Measurements from ENCODE around the gene HMCES.
A peak's percentile ranks its signal among the peaks of the same experiment; 100 is the strongest.

Gene HMCES, protein sequence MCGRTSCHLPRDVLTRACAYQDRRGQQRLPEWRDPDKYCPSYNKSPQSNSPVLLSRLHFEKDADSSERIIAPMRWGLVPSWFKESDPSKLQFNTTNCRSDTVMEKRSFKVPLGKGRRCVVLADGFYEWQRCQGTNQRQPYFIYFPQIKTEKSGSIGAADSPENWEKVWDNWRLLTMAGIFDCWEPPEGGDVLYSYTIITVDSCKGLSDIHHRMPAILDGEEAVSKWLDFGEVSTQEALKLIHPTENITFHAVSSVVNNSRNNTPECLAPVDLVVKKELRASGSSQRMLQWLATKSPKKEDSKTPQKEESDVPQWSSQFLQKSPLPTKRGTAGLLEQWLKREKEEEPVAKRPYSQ

DNA sequence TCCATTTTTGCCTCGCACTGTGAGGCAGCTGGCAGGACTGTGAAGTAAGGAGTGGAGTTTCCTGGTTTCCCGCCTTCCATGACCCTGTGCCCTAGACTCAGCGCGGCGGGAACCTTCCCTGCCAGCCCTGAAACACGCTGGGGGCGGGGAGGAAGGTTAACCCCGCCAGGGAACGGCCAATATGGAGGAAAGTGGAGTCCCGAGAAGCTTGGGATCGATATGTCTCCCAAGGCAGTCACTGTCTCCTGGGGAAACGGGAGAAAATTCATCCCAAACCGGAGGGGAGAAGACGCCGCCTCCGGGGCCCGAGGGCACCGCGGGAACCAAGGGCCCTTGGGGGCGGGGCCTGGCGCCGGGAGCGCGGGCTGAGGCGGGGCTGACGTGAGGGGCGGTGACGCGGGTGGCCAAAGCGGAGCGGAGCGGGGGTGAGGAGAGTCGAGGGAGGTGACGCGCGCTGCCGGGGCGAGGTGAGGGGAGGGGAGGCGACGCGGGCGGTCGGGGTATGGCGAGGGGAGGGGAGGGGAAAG is at the start of gene HMCES:
Gene HMCES, plus strand, starts transcription at position 432 of the 527 bp plus-strand sequence. CDS start 863 bp downstream, outside the sequence.
- peak; percentile 87 to 91 (median 88) for DNase-seq (ENCODE audit: low read depth in 3 of 3)

DNA sequence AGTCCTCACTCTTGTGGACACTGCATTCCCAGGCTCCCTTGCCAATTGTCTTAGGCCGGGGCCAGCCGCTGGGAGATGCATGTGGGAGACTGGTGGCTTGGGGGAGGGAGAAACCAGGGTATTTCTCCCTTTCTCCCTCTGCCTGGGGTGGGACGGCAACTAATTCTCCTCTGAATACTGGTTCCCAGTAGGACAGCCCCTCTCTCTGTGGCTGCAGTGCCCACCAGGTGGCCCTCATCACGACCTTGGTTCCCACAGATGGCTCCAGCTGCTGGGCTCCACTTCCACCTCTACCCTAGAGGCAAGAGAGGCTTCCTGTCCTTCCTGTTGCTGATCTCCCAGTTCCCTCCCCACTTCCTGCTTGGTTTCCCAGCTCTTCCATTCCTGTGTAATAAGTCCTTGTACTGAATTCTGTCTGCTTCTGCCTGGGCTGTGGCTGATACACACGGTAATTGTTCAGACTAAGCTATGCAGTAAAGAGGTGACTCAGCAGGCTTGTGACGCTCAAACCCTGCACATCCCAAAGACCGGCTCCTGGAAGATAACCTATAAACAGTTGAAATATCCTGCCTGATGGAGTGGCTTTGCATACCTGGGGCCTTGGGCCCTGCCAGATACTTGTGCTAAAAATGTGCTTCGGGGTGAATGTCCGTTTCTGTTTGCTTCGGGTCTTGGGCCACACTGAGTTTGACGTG is 49.6 kb upstream of the HMCES start:
- no peak for DNase-seq (ENCODE audit: low read depth in 3 of 3)

DNA sequence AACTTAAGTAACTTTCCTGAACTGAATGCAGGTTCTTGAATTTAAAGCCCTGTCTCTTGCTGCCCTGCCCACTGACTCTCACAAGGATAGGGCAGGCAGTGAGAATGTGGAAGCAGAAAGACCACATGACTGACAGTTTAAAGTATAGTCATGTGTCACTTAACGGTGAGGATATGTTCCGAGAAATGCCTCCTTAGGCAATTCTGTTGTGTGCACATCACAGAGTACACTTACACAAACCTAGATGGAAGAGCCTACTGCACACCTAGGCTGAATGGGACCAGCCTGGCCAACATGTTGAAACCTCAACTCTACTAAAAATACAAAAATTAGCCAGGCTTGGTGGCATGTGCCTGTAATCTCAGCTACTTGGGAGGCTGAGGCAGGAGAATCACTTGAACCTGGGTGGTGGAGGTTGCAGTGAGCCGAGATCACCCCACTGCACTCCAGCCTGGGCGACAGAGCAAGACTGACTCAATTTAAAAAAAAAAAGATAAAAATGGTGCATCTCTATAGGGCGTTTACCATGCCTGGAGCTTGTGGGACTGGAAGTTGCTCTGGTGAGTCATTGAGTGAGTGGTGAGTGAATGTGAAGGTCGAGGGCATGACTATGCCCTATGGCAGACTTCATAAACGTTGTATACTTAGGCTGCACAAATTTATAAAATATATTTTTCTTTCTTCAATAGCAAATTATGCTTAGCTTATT is 48.2 kb upstream of the HMCES start:
- DNase-seq (ENCODE audit: low read depth in 3 of 3): no peak

DNA sequence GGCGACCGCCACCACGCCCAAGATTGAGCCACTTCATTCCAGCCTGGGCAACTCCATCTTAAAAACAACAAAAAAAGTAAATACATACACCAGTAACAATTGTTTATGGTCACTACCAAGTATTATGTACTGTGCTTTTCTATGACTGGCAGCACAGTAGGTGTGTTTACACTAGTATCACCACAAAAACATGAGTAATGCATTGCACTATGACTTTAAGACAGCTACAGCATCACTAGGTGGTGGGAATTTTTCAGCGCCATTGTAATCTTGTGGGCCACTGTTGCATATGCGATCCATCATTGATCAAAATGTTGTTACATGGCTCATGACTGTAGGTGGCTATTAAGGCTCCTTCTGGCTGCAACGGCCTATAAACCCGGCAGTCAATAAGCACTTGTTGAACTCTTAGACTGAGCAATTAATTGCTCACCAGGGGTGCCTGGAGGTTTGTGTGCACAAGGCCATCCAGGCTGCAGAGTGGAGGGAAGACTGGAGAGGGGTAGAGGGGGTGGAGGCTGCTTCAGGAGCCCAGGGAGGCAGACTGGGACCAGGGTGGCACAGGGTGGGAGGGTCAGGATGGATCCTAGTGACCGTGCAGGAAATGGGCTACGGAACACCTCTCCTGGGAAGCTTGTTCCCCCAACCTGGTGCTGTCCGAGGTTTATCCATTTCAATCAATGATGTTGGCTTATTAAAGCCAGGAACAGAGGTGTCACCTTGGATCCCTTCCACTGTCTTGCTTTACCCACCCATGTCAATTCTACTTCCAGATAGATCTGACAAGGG is 47.1 kb upstream of the HMCES start:
- DNase-seq (ENCODE audit: low read depth in 3 of 3): no peak

DNA sequence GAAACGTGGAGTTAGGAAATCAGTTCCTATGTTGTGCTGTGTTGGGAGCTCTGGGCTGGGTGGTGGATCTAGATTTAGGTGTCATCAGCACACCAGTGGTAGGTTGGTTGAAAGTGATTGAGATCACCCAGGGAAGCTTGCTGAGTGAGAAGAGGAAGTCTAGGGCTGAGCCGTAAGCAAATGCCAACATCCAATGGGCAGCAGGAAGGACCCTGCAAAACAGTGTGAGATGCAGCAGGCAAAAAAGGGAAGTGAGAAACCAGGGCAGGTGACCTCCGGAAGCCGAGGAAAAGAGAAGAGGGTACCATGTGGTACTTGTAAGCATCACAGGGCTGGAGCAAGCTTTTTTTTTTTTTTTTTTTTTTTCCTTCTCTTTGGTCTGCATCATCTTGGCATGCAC is 45.1 kb upstream of the HMCES start:
- DNase-seq (ENCODE audit: low read depth in 3 of 3): no peak

DNA sequence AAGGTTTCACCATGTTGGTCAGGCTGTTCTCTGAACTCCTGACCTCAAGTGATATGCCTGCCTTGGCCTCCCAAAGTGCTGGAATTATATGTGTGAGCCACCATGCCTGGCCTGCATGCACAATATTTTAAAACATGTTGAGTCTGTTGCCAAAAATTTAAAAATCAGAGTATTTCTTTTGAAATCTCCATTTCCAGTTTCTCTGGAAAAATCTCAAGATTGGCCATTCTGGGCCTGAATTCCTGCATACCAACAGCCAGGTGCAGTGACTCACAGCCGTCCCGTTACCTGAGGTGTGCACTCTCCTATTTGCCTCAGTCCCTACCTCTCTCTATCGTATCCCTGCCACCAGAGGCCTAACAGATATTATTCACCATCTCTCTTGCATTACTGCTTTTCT is 44.2 kb upstream of the HMCES start:
- no peak for DNase-seq (ENCODE audit: low read depth in 3 of 3)

DNA sequence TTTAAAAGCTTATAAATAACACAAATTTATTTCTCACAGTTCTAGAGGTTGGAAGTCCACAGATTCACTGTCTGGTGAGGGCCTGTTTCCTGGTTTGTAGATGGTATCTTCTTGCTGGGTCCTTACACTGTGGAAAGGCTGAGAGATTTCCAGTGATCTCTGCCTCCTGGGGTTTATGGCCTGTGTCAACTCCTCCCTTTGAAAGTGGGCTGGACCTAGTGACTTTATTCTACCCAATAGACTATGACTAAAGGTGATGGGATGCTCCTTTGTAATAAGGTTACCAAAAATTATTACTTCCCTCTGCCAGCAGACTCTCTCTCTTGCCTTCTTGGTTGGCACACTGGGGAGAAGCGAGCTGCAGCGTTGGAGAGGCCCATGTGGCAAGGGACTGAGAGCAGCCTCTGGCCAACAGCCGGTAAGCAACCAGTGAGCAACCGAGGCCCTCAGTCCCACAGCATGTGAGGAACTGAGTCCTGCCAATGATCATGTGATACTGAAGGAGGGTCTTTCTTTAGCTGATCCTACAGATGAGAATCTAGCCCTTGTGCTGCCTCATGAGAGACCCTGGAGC is 43.2 kb upstream of the HMCES start:
- no peak for DNase-seq (ENCODE audit: low read depth in 3 of 3)

DNA sequence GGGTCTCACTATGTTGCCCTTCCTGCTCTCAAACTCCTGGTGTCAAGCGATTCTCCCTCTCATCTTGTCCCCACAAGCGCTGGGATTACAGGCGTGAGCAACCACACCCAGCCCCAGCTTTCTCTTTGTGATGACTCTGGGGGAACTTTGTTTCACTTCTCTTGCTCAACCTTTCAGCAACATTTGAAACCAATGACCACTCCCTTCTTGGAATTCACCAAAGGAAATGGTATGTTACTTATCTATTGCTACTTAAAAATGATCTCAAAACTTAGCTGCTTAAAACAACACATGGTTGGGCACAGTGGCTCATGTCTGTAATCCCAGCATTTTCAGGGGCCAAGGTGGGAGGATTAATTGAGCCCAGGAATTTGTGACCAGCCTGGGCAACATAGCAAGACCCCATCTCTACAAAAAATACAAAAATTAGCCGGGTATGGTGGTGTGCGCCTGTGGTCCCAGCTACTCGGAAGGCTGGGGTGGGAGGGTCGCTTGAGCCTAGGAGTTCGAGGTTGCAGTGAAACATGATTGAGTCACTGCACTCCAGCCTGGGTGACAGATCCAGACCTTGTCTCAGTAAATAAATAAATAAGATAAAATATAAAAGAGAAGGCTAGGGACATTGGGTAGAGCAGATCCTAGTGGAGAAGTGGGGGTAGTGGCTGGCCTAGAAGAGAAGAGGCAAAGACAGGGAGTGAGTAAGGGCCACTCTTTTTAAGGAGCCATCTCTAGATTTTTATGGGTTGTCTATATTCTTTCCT is 39.5 kb upstream of the HMCES start:
- peak in 1 of 3 experiments; percentile 27 for DNase-seq (ENCODE audit: low read depth in 3 of 3)

DNA sequence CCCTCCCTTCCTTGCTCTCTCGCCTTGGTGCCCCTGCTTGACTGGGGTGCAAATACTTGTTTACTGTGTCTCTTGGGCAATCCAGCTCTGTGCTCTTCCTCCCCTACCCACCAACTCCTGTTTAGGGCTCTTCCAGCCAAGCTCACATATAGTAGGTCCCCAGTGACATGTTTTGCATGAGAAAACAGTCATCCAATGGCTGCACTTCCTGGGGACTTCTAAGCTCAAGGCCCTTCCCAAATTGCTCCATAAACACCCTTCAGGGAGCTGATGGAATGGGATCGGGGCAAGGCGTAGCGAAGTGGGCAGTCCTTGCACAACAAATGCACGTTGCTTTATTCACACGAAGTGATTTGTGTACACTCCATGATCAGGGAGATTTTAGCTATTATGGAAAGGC is 38.7 kb upstream of the HMCES start:
- no peak for DNase-seq (ENCODE audit: low read depth in 3 of 3)

DNA sequence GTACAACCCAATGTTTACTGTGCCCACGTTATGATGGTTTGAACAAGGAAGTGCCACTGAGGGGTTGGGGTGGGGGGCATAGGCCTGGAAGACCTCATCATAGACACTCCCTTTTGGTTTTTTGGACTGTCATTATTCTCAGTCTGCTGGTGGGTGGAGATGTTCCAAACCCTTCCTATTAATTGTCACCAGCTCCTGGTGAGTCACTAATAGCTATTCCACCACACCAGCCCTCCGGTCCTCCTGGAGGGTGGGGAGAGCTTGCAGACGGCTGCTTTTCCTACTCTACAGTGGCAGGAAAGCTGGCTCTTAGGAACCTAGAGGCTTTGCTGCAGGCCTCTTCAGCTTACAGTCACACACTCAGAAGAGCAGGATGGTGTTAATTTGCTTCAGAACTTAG is 38.2 kb upstream of the HMCES start:
- DNase-seq (ENCODE audit: low read depth in 3 of 3): no peak

DNA sequence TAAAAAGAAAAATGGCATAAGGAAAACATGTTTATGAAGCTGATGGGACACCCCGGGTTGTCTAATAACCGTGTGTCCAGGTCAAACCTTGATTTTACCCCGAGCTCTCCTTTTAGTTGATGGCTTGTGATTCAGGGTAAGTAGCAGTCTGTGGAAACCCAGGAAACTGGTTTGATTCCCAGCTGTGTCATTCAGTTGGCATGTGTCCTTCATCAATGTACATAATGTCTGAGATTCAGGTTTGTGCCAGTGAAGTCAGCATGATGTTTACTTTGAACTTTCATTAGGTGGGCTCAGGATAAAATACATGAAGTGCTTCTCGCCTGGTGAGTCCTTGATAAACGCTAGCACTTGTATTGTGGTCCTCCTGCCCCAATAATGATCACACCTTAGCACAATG is 33.5 kb upstream of the HMCES start:
- no peak for DNase-seq (ENCODE audit: low read depth in 3 of 3)

DNA sequence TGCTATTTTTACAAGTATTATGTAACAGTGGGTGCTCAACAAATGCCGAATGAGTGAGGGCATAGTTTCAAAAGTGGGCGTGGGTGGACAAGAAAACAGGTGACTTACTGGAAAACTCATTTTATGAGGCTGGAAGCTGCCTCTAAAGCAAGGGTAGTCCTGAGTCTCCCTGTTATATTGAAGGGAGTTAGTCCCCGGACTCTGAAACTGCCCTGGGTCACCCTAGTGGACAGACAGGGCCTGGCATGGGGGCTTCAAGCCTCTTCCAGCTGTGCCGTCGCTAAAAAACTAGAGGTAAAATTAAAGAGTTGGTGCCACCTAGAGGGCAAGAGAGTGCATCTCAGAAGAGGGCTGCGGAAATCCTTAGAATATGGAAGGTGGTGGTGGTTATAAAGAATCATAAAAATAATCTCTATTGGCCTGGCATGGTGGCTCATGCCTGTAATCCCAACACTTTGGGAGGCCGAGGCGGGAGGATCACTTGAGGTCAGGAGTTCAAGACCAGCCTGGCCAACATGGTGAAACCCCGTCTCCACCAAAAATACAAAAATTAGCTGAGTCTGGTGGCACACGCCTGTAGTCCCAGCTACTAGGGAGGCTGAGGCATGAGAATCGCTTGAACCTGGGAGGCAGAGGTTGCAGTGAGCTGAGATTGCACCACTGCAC is 32.9 kb upstream of the HMCES start:
- DNase-seq (ENCODE audit: low read depth in 3 of 3): peak; percentile 40 to 52 (median 52)

DNA sequence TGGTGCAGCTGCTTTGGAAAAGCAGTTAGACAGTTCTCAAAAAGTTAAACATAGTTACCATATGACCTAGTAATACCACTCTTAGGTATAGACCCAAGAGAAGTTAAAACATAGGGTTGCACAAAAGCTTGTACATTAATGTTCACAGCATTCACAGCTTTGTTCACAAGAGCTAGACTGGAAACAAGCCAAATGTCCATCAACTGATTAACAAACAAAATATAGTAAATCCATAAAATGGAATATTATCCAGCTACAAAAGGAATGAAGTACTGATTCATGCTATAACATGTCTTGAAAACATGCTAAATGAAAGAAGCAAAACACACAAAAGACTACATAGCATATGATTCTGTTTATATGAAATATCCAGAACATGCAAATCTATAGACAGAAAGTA is 32.0 kb upstream of the HMCES start:
- no peak for DNase-seq (ENCODE audit: low read depth in 3 of 3)

DNA sequence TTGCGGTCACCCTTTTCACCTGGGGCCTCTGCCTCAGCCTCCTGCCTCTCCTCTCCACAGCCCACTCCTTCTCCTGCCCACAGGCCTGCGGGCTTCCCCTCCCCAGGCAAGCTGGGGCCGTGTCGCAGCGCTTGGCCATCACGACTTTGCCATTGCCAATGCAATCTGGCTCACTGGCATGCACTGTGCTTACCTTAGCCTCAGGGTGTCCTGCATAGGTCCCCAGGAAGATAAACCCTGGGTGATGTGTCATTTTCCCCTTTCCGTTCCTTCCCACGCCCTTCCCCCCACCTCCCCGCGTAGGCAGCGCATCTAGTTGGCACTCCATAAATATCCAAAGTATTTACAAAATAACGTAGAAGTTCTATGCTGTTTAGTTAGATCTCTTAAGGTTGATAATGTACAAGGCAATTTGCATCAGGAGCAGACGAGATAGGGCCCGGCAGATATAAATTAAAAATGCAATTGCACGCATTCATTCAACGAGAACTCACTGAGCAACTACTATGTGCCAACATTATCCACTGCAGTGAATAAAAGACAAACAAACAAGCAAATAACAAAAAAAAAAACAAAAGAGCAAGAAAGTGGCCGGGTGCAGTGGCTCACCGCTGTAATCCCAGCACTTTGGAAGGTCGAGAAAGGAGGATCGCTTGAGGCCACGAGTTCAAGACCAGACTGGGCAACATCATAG is 30.2 kb upstream of the HMCES start:
- DNase-seq (ENCODE audit: low read depth in 3 of 3): no peak

DNA sequence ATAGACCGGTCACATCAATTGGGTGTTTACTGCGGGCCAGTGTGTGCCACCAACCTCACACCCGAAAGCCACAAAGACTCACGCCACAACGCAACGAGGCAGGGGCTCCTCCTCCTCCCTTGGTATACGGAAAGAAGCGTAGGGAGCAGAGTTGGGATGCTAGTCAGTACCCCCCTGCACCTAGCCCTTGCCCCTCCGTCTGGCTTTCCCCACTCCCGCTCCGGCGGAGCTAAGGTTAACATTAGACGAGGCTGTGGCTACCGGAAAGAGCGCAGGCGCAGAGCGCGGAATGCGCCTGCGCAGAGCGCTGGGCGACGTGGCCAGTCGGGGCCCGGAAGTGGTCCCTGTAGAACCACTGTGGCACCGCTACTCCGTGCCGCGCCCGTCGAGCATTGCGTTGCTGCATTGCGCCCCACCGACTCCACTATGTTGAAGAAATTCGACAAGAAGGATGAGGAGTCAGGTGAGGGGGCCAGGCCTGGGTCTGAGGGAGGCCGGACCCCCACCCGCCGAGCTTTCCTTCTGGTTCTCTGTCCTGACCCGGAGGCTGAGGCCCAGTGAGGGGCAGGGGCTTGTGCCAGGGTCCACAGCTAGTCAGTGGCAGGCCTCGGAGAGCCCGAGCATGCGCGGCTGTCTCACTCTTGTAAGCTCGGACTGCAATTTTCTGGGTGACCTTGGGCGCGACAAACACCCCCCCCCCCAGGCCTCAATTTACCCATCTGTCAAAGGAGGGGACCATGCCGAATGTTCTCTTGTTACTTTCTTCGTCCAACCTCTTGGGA is 29.2 kb upstream of the HMCES start, which contains the start of gene COPG1:
Gene COPG1, plus strand, starts transcription at position 323 of the 782 bp plus-strand sequence. Its CDS starts 104 bp downstream, at position 427.
- peak; percentile 75 to 81 (median 76) for DNase-seq (ENCODE audit: low read depth in 3 of 3)

DNA sequence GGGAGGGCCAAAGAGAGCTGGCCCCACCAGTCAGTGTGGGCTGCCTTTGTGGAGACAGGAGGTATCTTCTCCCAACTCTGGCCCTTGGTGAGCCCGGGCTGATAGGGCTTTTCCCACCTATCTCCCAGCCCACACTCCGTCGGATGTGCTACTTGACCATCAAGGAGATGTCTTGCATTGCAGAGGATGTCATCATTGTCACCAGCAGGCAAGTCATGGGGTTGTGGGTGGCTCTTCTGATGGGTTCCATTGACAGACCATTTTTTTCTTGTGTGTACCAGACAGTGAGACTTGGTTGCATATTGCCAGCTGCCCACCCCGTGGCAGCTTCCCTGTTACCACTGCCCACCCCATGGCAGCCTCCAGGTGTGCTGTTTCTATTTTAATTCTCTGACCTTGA is 25.9 kb upstream of the HMCES start:
- no peak for DNase-seq (ENCODE audit: low read depth in 3 of 3)

DNA sequence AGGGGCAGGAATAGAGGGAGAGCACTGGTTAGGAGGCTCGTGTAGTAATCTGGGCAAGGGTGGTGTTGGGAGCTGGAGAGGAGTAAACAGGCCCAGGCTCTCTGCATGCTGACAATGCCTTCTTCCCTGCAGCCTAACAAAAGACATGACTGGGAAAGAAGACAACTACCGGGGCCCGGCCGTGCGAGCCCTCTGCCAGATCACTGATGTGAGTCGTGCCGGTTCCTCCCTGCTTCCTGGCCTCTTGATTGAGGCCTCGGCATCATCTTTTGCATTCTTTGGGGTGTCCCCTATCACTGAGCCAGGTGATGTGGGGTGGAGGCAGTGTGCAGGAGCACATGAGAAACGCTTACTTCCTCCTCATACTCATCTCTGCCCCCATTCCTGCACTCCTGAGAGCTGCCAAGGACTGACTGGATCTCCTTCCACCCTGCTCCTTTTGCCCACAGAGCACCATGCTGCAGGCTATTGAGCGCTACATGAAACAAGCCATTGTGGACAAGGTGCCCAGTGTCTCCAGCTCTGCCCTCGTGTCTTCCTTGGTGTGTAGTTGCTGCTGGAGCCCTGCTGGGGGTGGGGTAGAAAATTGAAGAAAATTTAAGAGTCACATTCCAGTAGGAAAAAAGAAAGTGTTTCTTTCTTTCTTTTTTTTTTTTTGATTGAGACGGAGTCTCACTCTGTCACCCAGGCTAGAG is 24.0 kb upstream of the HMCES start:
- no peak for DNase-seq (ENCODE audit: low read depth in 3 of 3)

DNA sequence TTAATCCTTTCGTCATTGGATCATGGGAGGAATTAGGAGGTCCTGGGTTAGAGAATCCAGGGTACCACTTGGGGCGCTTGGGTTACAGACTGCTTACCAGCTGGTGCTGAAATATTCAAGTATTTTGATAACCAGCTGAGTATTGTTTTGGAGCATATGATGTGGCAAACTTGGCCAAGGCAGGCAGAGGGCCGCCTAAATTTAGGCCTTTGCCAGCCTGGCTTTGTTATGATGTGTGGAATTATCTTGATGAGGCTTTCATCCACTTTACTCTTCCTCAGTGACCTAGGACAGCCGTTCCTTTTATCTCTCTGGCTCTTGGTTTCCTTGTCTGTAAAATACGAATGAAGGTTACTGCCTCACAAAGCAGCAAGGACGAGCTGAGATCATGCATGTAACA is 22.4 kb upstream of the HMCES start:
- no peak for DNase-seq (ENCODE audit: low read depth in 3 of 3)

Measured in stimulated activated CD4-positive, alpha-beta T cell treated with anti-CD3 and anti-CD28 coated beads, TNF-alpha, amount 100 ng/mL, for 24 hours (primary cell).